ENCODE measurements around the gene TCF20. TPM values are rescaled to one million over a fixed set of nuclear protein-coding genes. Genes with fewer than 3 reads are reported as not detected.

The TCF20 gene
- polyA plus RNA-seq, 4 donors, result 25.2 to 27.9 (median 26.6) TPM

- DNase-seq (ENCODE audit: low read depth in 4 of 4, low spot score in 3 of 4), result no peak
Observed at GRCh38 chr22:42268852-42269410, 1.5 kb downstream of the TCF20 start.

- no peak for DNase-seq (ENCODE audit: low read depth in 4 of 4, low spot score in 3 of 4)
Observed at GRCh38 chr22:42265321-42265720, 5.1 kb downstream of the TCF20 start.

GRCh38 chr22:42263944-42264343 is 6.5 kb downstream of the TCF20 start:
- DNase-seq (ENCODE audit: low read depth in 4 of 4, low spot score in 3 of 4), result no peak

- DNase-seq (ENCODE audit: low read depth in 4 of 4, low spot score in 3 of 4), result no peak
Observed at GRCh38 chr22:42262964-42263363, 7.5 kb downstream of the TCF20 start.

GRCh38 chr22:42261296-42261695 is 9.2 kb downstream of the TCF20 start:
- DNase-seq (ENCODE audit: low read depth in 4 of 4, low spot score in 3 of 4), result no peak

- DNase-seq (ENCODE audit: low read depth in 4 of 4, low spot score in 3 of 4), result no peak
Observed at GRCh38 chr22:42258126-42258525, 12.3 kb downstream of the TCF20 start.

GRCh38 chr22:42257386-42257785 is 13.1 kb downstream of the TCF20 start:
- DNase-seq (ENCODE audit: low read depth in 4 of 4, low spot score in 3 of 4), result no peak

GRCh38 chr22:42256930-42257329 is 13.5 kb downstream of the TCF20 start:
- no peak for DNase-seq (ENCODE audit: low read depth in 4 of 4, low spot score in 3 of 4)

- no peak for DNase-seq (ENCODE audit: low read depth in 4 of 4, low spot score in 3 of 4)
Observed at GRCh38 chr22:42256220-42256619, 14.2 kb downstream of the TCF20 start.

- no peak for DNase-seq (ENCODE audit: low read depth in 4 of 4, low spot score in 3 of 4)
Observed at GRCh38 chr22:42249831-42250230, 20.6 kb downstream of the TCF20 start.

GRCh38 chr22:42248995-42249394 is 21.5 kb downstream of the TCF20 start:
- no peak for DNase-seq (ENCODE audit: low read depth in 4 of 4, low spot score in 3 of 4)

- DNase-seq (ENCODE audit: low read depth in 4 of 4, low spot score in 3 of 4), result no peak
Observed at GRCh38 chr22:42247596-42247995, 22.9 kb downstream of the TCF20 start.

- DNase-seq (ENCODE audit: low read depth in 4 of 4, low spot score in 3 of 4), result no peak
Observed at GRCh38 chr22:42243802-42244060, 26.7 kb downstream of the TCF20 start.

- DNase-seq (ENCODE audit: low read depth in 4 of 4, low spot score in 3 of 4), result no peak
Observed at GRCh38 chr22:42236848-42237247, 33.6 kb downstream of the TCF20 start.

GRCh38 chr22:42236268-42236667 is 34.2 kb downstream of the TCF20 start:
- no peak for DNase-seq (ENCODE audit: low read depth in 4 of 4, low spot score in 3 of 4)

- DNase-seq (ENCODE audit: low read depth in 4 of 4, low spot score in 3 of 4), result no peak
Observed at GRCh38 chr22:42233879-42234278, 36.6 kb downstream of the TCF20 start.

- no peak for DNase-seq (ENCODE audit: low read depth in 4 of 4, low spot score in 3 of 4)
Observed at GRCh38 chr22:42231929-42232328, 38.5 kb downstream of the TCF20 start.

- DNase-seq (ENCODE audit: low read depth in 4 of 4, low spot score in 3 of 4), result no peak
Observed at GRCh38 chr22:42229455-42230149, 40.9 kb downstream of the TCF20 start.

- DNase-seq (ENCODE audit: low read depth in 4 of 4, low spot score in 3 of 4), result no peak
Observed at GRCh38 chr22:42228483-42228882, 42.0 kb downstream of the TCF20 start.

GRCh38 chr22:42227435-42227834 is 43.0 kb downstream of the TCF20 start:
- DNase-seq (ENCODE audit: low read depth in 4 of 4, low spot score in 3 of 4), result no peak

- DNase-seq (ENCODE audit: low read depth in 4 of 4, low spot score in 3 of 4), result no peak
Observed at GRCh38 chr22:42225841-42226240, 44.6 kb downstream of the TCF20 start.

GRCh38 chr22:42222140-42222539 is 48.3 kb downstream of the TCF20 start:
- no peak for DNase-seq (ENCODE audit: low read depth in 4 of 4, low spot score in 3 of 4)

Data from right renal pelvis (tissue), 4 donors.